ENCODE data around the gene CEP89. TPM values are rescaled to one million over a fixed set of nuclear protein-coding genes. Genes with fewer than 3 reads are reported as not detected.
"Not testable (repeated sequence)": the region's sequence is repeated elsewhere in the genome, so short reads cannot be mapped to it uniquely, and the experiment has no call there.

The CEP89 gene
- total RNA-seq, 4 donors from 2014 or later, result 18.5 to 24.7 (median 19.4) TPM

GRCh38 chr19:32886241-32886640 lies 85.5 kb downstream of the CEP89 start:
- Histone ChIP-seq H3K27me3 (no peaks in the 10 kb centered on the region), H3K4me3 (replicated peaks in 1 of 3) (no peak overlapping the region), H3K4me1 (no peaks in the 10 kb centered on the region), H3K9me3 (no peaks in the 10 kb centered on the region), H3K27ac (no peak overlapping the region), H3K36me3 (no peaks in the 10 kb centered on the region)
- TF ChIP-seq POLR2A (IDR thresholded peaks at IDR 0.05), result no peak
- no peak for TF ChIP-seq CTCF (IDR thresholded peaks at IDR 0.05)
- WGBS, 2 donors, result 87 to 91% methylated on average over 7 of the region's 7 CpGs
- DNase-seq, result no peak
- intact Hi-C loops (cut with DNase I), result no loop called here

GRCh38 chr19:32885255-32885654 lies 86.5 kb downstream of the CEP89 start:
- H3K36me3 ChIP-seq; H3K4me3 ChIP-seq (replicated peaks in 1 of 3); H3K27me3 ChIP-seq; H3K27ac ChIP-seq; H3K9me3 ChIP-seq; DNase-seq; H3K4me1 ChIP-seq; intact Hi-C loops (cut with DNase I): not testable (repeated sequence)
- WGBS, 2 donors, result 97% methylated on average over 5 of the region's 5 CpGs

GRCh38 chr19:32881766-32882165 lies 90.0 kb downstream of the CEP89 start:
- intact Hi-C loops (cut with DNase I), result no loop called here
- 91 to 99% methylated on average over 7 to 12 of the region's 12 CpGs for WGBS, 2 donors
- H3K9me3 ChIP-seq, result no peaks in the 10 kb centered on the region
- no peak overlapping the region for H3K27ac ChIP-seq
- H3K36me3 ChIP-seq, result peaks cover 3 to 12% of the 10 kb centered on the region in 2 donors
- no peak overlapping the region for H3K4me3 ChIP-seq (replicated peaks in 1 of 3)
- no peaks in the 10 kb centered on the region for H3K4me1 ChIP-seq
- no peak for TF ChIP-seq POLR2A (IDR thresholded peaks at IDR 0.05)
- no peak for TF ChIP-seq CTCF (IDR thresholded peaks at IDR 0.05)
- DNase-seq, result no peak
- no peaks in the 10 kb centered on the region for H3K27me3 ChIP-seq

GRCh38 chr19:32880622-32881021 lies 91.1 kb downstream of the CEP89 start:
- H3K27ac ChIP-seq, result no peak overlapping the region
- TF ChIP-seq CTCF (IDR thresholded peaks at IDR 0.05) (no peak), POLR2A (IDR thresholded peaks at IDR 0.05) (no peak)
- H3K4me1 ChIP-seq, result no peaks in the 10 kb centered on the region
- no peaks in the 10 kb centered on the region for H3K27me3 ChIP-seq
- intact Hi-C loops (cut with DNase I), result no loop called here
- 73 to 77% methylated on average over 2 of the region's 2 CpGs for WGBS, 2 donors
- no peak overlapping the region for H3K4me3 ChIP-seq (replicated peaks in 1 of 3)
- H3K9me3 ChIP-seq, result no peaks in the 10 kb centered on the region
- DNase-seq, result no peak
- H3K36me3 ChIP-seq, result peaks cover 3 to 12% of the 10 kb centered on the region in 2 donors

GRCh38 chr19:32879741-32880140 lies 92.0 kb downstream of the CEP89 start:
- intact Hi-C loops (cut with DNase I), result no loop called here
- no peaks in the 10 kb centered on the region for H3K4me1 ChIP-seq
- no peak for DNase-seq
- H3K27ac ChIP-seq, result no peak overlapping the region
- H3K27me3 ChIP-seq, result no peaks in the 10 kb centered on the region
- no peaks in the 10 kb centered on the region for H3K9me3 ChIP-seq
- no peak overlapping the region for H3K4me3 ChIP-seq (replicated peaks in 1 of 3)
- H3K36me3 ChIP-seq, result peaks cover 3 to 12% of the 10 kb centered on the region in 2 donors
- TF ChIP-seq CTCF (IDR thresholded peaks at IDR 0.05) (no peak), POLR2A (IDR thresholded peaks at IDR 0.05) (no peak)
- 89 to 95% methylated on average over 8 of the region's 8 CpGs for WGBS, 2 donors

GRCh38 chr19:32878988-32879387 lies 92.8 kb downstream of the CEP89 start:
- 95 to 97% methylated on average over 12 of the region's 12 CpGs for WGBS, 2 donors
- Histone ChIP-seq H3K27me3 (no peaks in the 10 kb centered on the region), H3K27ac (no peak overlapping the region), H3K4me1 (no peaks in the 10 kb centered on the region), H3K36me3 (peaks cover 3 to 12% of the 10 kb centered on the region in 2 donors), H3K9me3 (no peaks in the 10 kb centered on the region), H3K4me3 (replicated peaks in 1 of 3) (no peak overlapping the region)
- DNase-seq, result no peak
- TF ChIP-seq CTCF (IDR thresholded peaks at IDR 0.05) (no peak), POLR2A (IDR thresholded peaks at IDR 0.05) (no peak)
- intact Hi-C loops (cut with DNase I), result no loop called here
